ENCODE data around the gene FBXW7.

- TF ChIP-seq POLR2A (IDR thresholded peaks at IDR 0.05) (no peak), CTCF (IDR thresholded peaks at IDR 0.05) (no peak), EP300 (IDR thresholded peaks at IDR 0.05; ENCODE audit: low read depth) (no peak)
Observed at GRCh38 chr4:152516156-152516555, 19.7 kb downstream of the FBXW7 start.

Measured in transverse colon (tissue), 3 donors.